ENCODE measurements around the gene MTARC1. TPM values are rescaled to one million over a fixed set of nuclear protein-coding genes. Genes with fewer than 3 reads are reported as not detected.

The MTARC1 gene
- total RNA-seq, 1 experiment from 2014 or later = 0.74 TPM

DNA sequence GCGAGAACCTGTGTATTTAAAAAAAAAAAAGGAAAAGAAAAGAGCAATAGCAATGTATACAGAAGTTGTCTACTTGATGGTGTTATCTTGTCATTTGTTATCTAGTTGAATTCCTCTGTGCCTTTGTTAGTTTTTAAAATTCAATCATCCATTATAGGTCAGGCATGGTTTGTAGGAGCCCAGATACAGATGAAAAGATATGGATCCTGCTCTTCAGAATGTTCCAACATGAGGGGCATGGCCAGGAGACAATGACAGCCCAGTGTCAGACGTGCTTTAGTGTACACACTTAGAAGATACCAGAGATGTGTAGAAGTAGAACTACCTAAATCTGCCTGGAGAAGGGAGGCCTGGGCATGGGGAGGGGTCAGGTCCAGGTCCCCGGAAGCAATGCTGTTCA, 22.0 kb upstream of the MTARC1 start:
- Histone ChIP-seq H3K9me3 (ENCODE audit: control insufficient read depth, insufficient read depth, low read depth, low read length) (no peaks in the 10 kb centered on the region), H3K4me3 (ENCODE audit: low read depth in 2 of 2, low read length in 2 of 2) (no peak overlapping the region), H3K4me1 (ENCODE audit: control insufficient read depth, insufficient read depth, low read length) (no peaks in the 10 kb centered on the region), H3K27me3 (ENCODE audit: control insufficient read depth, insufficient read depth, low read length) (no peaks in the 10 kb centered on the region), H3K27ac (ENCODE audit: low read length) (no peak overlapping the region), H3K36me3 (ENCODE audit: control insufficient read depth, insufficient read depth, low read length) (no peaks in the 10 kb centered on the region)
- TF ChIP-seq SIN3A (IDR thresholded peaks at IDR 0.05; ENCODE audit: borderline replicate concordance, insufficient read depth, low read depth, low read length) (no peak), POLR2AphosphoS5 (IDR thresholded peaks at IDR 0.05; ENCODE audit: low read depth, low read length) (no peak), TCF7L2 (IDR thresholded peaks at IDR 0.05; ENCODE audit: low read depth, low read length) (no peak)
- TF ChIP-seq, protein P1, sequence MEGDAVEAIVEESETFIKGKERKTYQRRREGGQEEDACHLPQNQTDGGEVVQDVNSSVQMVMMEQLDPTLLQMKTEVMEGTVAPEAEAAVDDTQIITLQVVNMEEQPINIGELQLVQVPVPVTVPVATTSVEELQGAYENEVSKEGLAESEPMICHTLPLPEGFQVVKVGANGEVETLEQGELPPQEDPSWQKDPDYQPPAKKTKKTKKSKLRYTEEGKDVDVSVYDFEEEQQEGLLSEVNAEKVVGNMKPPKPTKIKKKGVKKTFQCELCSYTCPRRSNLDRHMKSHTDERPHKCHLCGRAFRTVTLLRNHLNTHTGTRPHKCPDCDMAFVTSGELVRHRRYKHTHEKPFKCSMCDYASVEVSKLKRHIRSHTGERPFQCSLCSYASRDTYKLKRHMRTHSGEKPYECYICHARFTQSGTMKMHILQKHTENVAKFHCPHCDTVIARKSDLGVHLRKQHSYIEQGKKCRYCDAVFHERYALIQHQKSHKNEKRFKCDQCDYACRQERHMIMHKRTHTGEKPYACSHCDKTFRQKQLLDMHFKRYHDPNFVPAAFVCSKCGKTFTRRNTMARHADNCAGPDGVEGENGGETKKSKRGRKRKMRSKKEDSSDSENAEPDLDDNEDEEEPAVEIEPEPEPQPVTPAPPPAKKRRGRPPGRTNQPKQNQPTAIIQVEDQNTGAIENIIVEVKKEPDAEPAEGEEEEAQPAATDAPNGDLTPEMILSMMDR (IDR thresholded peaks at IDR 0.05) = no peak
- TF ChIP-seq, protein P2, sequence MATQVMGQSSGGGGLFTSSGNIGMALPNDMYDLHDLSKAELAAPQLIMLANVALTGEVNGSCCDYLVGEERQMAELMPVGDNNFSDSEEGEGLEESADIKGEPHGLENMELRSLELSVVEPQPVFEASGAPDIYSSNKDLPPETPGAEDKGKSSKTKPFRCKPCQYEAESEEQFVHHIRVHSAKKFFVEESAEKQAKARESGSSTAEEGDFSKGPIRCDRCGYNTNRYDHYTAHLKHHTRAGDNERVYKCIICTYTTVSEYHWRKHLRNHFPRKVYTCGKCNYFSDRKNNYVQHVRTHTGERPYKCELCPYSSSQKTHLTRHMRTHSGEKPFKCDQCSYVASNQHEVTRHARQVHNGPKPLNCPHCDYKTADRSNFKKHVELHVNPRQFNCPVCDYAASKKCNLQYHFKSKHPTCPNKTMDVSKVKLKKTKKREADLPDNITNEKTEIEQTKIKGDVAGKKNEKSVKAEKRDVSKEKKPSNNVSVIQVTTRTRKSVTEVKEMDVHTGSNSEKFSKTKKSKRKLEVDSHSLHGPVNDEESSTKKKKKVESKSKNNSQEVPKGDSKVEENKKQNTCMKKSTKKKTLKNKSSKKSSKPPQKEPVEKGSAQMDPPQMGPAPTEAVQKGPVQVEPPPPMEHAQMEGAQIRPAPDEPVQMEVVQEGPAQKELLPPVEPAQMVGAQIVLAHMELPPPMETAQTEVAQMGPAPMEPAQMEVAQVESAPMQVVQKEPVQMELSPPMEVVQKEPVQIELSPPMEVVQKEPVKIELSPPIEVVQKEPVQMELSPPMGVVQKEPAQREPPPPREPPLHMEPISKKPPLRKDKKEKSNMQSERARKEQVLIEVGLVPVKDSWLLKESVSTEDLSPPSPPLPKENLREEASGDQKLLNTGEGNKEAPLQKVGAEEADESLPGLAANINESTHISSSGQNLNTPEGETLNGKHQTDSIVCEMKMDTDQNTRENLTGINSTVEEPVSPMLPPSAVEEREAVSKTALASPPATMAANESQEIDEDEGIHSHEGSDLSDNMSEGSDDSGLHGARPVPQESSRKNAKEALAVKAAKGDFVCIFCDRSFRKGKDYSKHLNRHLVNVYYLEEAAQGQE (IDR thresholded peaks at IDR 0.05; ENCODE audit: insufficient read depth in 1 of 2, low read depth in 2 of 2, low read length in 1 of 2) = no peak
- ATAC-seq (no peak), DNase-seq (ENCODE audit: low read depth, low spot score) (no peak)
- POLR2A ChIA-PET = no interaction called here
- BruUV-seq (replicated peaks) = no TSS peak
- in situ Hi-C loops (cut with HindIII; ENCODE audit: low pct_unique_long_range_greater_than_20kb, low sequenced_read_pairs) (no loop called here), intact Hi-C loops (cut with micrococcal nuclease; ENCODE audit: unreplicated experiment) (no loop called here)
- CTCF ChIA-PET = interaction anchor here (1.0 kb wide), 1 partner anchor 365 kb away, joined by 4 read pairs; no protein-coding TSS in a partner anchor

DNA sequence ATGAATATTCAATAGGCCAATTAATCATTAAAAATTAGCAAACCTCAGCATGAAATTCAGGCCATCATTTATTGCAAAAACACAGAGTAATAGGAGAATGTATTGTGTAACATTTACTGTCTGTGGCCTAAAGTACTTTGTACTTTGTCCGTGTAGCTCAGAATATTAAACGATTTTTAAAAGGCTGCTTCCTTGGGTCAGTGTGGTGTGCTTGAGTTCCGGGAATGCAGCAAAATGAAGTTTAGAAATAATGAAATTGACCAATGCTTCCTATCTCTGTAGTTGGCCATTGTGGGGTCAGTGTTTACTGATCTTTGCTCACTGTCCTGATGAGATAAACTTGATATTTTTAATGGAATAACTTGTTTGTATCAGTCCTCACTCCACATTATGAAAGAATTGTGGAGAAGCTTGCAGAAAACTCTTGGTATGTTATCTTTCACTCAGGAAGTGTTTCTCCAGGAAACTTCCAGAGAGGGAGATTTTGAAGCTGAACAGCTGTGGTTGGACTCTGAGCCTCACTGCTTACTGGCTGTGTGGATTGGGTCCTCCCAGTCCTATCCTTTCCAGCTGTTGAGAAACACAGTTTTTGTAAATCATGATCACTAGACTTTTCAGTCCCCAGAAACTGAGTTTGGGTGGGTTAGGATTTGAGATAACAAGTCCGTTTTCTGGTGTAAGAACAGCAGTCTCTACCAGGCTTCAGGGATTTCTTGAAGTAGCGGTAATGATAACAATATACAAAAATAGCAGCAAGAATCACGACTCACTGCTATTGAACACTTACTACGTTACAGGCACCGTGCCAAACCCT, 19.2 kb upstream of the MTARC1 start:
- POLR2A ChIA-PET = no interaction called here
- BruUV-seq (replicated peaks) = no TSS peak
- Histone ChIP-seq H3K27me3 (ENCODE audit: control insufficient read depth, insufficient read depth, low read length) (no peaks in the 10 kb centered on the region), H3K4me3 (ENCODE audit: low read depth in 2 of 2, low read length in 2 of 2) (no peak overlapping the region), H3K4me1 (ENCODE audit: control insufficient read depth, insufficient read depth, low read length) (no peaks in the 10 kb centered on the region), H3K27ac (ENCODE audit: low read length) (no peak overlapping the region), H3K36me3 (ENCODE audit: control insufficient read depth, insufficient read depth, low read length) (no peaks in the 10 kb centered on the region), H3K9me3 (ENCODE audit: control insufficient read depth, insufficient read depth, low read depth, low read length) (no peaks in the 10 kb centered on the region)
- DNase-seq (ENCODE audit: low read depth, low spot score) (no peak), ATAC-seq (no peak)
- TF ChIP-seq, protein P2 (IDR thresholded peaks at IDR 0.05; ENCODE audit: insufficient read depth in 1 of 2, low read depth in 2 of 2, low read length in 1 of 2) = no peak
- TF ChIP-seq, protein P1 (IDR thresholded peaks at IDR 0.05) = no peak
- TF ChIP-seq SIN3A (IDR thresholded peaks at IDR 0.05; ENCODE audit: borderline replicate concordance, insufficient read depth, low read depth, low read length) (no peak), POLR2AphosphoS5 (IDR thresholded peaks at IDR 0.05; ENCODE audit: low read depth, low read length) (no peak)
- in situ Hi-C loops (cut with HindIII; ENCODE audit: low pct_unique_long_range_greater_than_20kb, low sequenced_read_pairs) = no loop called here
- CTCF ChIA-PET = interaction anchor here (0.7 kb wide), 1 partner anchor 487 kb away, joined by 3 read pairs; no protein-coding TSS in a partner anchor
- intact Hi-C loops (cut with micrococcal nuclease; ENCODE audit: unreplicated experiment) = no loop called here

Measured in Panc1 (cell line).